Measurements from ENCODE around the gene BTBD9. TPM values are rescaled to one million over a fixed set of nuclear protein-coding genes. Genes with fewer than 3 reads are reported as not detected.

BTBD9 gene
- total RNA-seq, 4 donors from 2014 or later = 11.7 to 17.7 (median 14.1) TPM

DNA sequence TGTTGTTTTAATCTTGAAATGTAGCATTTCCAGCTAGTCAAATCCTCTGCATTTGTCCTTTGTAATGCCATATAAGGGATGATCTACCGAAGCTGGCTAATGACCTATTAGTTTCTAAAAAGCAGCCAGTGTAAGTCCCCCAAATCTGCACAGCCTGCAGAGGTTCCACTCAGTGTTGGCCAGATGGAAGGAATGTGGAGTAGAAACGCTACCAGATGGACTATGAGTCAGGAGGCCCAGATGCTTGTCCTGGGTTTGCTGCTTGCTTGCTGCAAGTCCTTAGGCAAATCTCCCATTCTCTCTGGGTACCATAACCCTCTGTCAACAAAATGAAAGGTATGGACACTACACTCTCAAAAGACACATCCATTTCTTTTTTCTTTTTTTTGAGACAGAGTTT, 149.8 kb downstream of the BTBD9 start:
- TF ChIP-seq, protein P1, sequence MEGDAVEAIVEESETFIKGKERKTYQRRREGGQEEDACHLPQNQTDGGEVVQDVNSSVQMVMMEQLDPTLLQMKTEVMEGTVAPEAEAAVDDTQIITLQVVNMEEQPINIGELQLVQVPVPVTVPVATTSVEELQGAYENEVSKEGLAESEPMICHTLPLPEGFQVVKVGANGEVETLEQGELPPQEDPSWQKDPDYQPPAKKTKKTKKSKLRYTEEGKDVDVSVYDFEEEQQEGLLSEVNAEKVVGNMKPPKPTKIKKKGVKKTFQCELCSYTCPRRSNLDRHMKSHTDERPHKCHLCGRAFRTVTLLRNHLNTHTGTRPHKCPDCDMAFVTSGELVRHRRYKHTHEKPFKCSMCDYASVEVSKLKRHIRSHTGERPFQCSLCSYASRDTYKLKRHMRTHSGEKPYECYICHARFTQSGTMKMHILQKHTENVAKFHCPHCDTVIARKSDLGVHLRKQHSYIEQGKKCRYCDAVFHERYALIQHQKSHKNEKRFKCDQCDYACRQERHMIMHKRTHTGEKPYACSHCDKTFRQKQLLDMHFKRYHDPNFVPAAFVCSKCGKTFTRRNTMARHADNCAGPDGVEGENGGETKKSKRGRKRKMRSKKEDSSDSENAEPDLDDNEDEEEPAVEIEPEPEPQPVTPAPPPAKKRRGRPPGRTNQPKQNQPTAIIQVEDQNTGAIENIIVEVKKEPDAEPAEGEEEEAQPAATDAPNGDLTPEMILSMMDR (IDR thresholded peaks at IDR 0.05; ENCODE audit: low read depth) = no peak

DNA sequence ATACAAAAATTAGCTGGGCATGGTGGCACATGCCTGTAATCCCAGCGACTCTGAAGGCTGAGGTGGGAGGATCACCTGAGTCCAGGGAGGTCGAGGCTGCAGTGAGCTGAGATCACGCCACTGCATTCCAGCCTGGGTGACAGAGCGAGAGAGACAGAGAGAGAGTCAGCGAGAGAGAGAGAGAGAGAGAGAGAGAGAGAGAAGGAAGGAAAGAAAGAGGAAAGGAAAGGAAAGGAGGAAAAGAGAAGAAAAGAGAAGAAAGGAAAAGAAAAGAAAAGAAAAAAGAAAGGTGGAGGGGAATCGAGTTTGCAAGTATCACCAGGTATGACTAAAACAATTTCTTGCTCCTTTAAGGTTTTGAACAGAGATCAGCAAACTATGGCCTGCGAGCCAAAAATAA, 152.3 kb downstream of the BTBD9 start:
- TF ChIP-seq, protein P1 (IDR thresholded peaks at IDR 0.05; ENCODE audit: low read depth) = no peak

- TF ChIP-seq, protein P1 (IDR thresholded peaks at IDR 0.05; ENCODE audit: low read depth) = no peak
Measured at GRCh38 chr6:38485488-38485887, 154.2 kb downstream of the BTBD9 start.

DNA sequence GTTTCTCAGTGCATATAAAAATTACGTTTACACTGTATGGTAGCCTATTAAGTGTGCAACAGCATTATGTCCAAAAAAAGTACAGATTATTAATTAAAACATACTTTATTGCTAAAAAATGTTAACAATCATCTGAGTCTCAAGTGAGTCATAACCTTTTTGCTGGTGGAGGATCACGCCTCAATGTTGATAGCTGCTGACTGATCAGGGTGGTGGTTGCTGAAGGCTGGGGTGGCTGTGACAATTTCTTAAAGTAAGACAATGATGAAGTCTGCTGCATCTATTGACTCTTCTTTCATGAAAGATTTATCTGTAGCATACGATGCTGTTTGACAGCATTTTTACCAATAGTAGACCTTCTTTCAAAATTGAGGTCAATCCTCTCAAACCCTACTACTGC, 155.1 kb downstream of the BTBD9 start:
- TF ChIP-seq, protein P1 (IDR thresholded peaks at IDR 0.05; ENCODE audit: low read depth) = no peak

GRCh38 chr6:38483526-38483925, 156.2 kb downstream of the BTBD9 start:
- TF ChIP-seq, protein P1 (IDR thresholded peaks at IDR 0.05; ENCODE audit: low read depth) = no peak

DNA sequence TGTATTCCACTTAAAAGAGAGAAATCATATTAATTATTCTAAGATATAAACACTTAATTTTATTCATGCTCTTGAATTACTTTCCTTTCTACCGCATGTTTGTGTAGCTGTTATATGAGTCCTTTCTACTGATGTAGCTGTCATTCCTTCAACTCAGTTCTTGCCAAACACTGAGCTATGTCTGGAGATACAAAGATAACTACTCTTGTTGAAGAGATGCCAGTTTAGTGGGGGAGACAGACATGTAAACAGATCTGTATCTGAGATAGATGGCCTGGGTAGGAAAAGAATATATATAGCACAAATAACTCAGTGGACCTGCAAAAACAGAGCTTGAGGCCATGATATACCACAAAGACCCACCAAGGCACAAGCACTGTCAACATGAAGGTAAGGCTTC, 157.3 kb downstream of the BTBD9 start:
- TF ChIP-seq, protein P1 (IDR thresholded peaks at IDR 0.05; ENCODE audit: low read depth) = no peak

DNA sequence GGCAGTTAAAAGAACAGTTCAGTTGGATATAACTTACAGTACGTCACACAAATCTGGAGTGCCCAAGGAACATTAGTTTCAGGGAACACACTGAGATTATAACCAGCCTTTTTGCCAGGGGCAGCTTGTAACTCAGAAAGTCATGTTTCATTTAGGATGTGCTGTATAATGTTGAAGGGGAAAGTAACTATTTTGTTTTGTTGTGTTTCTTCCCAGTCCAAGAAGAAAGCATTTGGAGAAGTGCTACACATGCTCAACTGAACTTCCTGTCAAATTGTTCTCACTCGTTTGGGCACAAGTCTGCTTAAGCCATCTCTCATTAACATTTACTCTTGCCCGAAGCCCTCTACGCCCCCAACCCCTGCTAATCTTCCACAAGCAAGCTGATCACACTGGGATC, 157.9 kb downstream of the BTBD9 start:
- TF ChIP-seq, protein P1 (IDR thresholded peaks at IDR 0.05; ENCODE audit: low read depth) = no peak
